T-helper 2 cell treated with Interferon-gamma antibody and Interleukin-4, amounts not matched to agents 100 ng/mL and 5 ng/mL, for 36 hours (primary cell): ENCODE results near the gene PRXL2B. TPM values are rescaled to one million over a fixed set of nuclear protein-coding genes. Genes with fewer than 3 reads are reported as not detected.

Experiments
- intact Hi-C: fragments of 100-400 bp; cut with micrococcal nuclease; formaldehyde crosslinking; loops from one replicate; pipeline ENCODE4 v1.15.1; 2023
- total RNA-seq: library from RNA; stranded (reverse); gene quantifications from 2 replicates; pipeline ENCODE4 v1.2.3, GENCODE V29; 2022

The PRXL2B gene
- total RNA-seq, 1 donor from 2014 or later: 22.5 TPM

- intact Hi-C loops: loop anchor here (5.0 kb wide), 1 partner anchor 453 kb away; no protein-coding TSS in a partner anchor
Observed at GRCh38 chr1:2584686-2585317, 1.8 kb upstream of the PRXL2B start.

DNA sequence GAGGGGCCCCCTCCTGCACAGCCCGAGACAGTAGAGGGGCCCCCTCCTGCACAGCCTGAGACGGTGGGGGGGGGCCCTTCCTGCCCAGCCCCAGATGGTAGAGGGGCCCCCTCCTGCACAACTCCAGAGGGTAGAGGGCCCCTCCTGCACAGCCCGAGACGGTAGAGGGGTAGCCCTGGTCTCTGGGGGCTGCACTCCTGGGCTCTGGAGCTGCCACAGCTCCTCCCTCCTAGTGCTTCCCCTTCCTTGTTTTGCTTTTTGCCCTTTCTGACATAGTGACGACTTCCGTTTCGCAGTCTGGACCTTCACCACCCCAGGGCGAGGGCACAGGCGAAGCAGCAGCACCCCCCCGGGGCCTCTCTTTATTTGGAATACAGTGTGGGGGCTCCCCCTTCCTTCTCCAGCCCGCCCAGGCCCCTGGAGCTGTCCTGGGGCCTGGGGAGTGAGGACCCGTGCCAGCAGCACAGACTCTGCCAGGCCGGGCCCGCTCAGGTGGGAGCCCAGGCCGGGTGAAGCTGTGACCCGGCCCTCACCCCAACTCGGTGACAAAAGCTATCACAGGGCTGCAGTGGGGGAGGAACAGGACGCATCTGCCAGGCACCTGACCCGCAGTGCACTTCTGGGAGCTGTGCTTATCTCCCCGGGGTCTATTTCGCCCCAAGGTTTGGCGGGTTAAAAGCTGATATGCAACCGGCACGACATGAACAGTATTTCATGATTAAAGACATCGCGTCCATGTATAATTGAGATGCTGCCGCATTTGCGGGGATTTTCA is 1.1 kb upstream of the PRXL2B start:
- intact Hi-C loops: loop anchor here (1.0 to 5.0 kb wide), 9 partner anchors 30 to 667 kb away; partner anchors contain the start of genes MORN1, PANK4, PEX10 and RER1

- intact Hi-C loops: loop anchor here (2.0 to 5.0 kb wide), 3 partner anchors 382 to 668 kb away; partner anchors contain the start of gene TMEM52
Observed at GRCh38 chr1:2587071-2587859, 688 bp downstream of the PRXL2B start.

GRCh38 chr1:2587860-2588571 is 1.4 kb downstream of the PRXL2B start:
- intact Hi-C loops: loop anchor here (2.0 to 5.0 kb wide), 3 partner anchors 383 to 669 kb away; partner anchors contain the start of gene TMEM52

DNA sequence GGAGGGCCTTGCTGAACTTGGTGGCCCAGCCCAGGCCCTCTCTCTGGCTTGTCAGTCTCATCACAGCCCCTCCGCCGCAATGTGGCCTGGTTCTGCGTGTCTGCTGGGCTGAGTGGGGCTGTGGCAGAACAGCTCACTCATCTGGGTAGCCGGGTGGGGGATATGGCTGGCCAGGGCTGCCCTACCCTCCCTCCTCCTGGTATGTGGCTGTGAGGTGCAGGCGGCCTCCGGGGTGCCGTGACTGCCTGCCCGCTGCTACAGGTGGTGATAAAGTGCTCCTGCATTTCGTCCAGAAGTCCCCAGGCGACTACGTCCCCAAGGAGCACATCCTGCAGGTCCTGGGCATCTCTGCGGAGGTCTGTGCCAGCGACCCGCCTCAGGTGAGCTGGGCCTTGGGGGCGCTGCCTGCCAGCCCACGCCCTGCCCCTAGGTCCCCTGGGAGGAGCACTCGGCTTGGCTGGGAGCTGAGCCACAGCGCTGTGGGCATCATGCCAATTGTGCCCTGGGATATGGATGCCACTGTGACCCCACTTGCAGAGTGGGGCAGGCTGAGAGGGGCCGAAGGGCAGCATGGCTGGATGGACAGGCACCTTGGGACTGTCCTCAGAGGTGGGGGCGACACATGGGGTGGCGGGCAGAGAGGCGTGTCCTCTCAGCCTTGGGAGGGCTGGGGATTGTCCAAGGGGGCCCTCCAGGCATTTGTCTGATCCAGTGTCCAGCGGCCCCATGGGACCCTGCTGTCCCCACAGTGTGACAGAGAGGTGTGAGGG is 2.3 kb downstream of the PRXL2B start:
- intact Hi-C loops: loop anchor here (5.0 kb wide), 1 partner anchor 457 kb away; no protein-coding TSS in a partner anchor

GRCh38 chr1:2589431-2590232 is 3.1 kb downstream of the PRXL2B start:
- intact Hi-C loops: loop anchor here (5.0 kb wide), 1 partner anchor 457 kb away; no protein-coding TSS in a partner anchor

- intact Hi-C loops: no loop called here
Observed at GRCh38 chr1:2590233-2591141, 3.9 kb downstream of the PRXL2B start.

GRCh38 chr1:2591233-2591580 is 4.6 kb downstream of the PRXL2B start:
- intact Hi-C loops: no loop called here

GRCh38 chr1:2591581-2592261 is 5.1 kb downstream of the PRXL2B start:
- intact Hi-C loops: no loop called here

DNA sequence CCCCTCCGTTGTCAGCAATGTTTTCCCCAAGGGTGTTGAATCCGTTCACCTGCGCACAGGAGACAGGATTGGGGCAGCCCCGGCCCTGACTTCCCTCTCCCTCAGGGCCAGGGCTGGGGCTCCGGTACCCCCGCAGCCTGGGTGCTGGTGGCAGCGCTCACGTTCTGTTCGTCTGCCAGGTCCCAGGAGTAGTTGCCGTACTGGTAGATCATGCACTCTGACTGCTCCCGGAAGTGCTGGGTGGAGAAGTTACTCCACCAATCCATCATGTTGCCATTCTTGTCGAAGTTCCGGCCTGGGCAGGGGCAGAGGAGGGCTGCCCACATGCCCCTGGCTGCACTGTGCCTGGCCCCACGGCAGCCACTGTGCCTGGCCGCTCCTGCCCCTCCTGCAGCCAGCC is 6.1 kb downstream of the PRXL2B start:
- intact Hi-C loops: no loop called here

DNA sequence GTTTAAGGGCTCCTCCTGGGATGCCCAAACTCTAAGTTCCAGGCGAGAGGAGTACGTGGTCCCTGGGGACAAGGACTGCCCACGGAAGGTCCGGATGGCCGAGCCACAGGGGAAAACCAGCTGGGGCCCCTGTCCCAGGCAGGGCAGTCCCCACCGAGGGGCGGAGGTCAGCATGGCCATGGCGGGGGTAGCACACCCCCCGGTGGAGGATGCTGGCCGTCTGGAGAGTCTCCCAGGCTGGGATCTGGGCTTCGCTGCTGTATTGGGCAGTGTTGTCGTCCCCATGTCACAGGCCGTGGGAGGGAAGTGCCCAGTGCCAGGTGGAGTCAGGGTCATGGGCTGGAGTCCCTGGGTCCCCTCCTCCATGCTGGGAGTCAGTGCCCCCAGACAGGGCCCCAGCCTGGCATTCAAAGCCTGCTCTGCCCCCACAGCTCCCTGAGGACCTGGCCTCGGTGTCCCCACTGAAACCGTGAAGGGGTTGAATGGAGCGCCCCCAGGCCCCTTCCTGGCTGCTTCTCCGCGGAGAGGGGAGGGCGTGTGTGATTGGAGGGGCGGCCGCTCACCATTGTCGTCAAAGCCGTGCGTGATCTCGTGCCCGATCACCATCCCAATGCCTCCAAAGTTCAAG is 6.8 kb downstream of the PRXL2B start:
- intact Hi-C loops: no loop called here

DNA sequence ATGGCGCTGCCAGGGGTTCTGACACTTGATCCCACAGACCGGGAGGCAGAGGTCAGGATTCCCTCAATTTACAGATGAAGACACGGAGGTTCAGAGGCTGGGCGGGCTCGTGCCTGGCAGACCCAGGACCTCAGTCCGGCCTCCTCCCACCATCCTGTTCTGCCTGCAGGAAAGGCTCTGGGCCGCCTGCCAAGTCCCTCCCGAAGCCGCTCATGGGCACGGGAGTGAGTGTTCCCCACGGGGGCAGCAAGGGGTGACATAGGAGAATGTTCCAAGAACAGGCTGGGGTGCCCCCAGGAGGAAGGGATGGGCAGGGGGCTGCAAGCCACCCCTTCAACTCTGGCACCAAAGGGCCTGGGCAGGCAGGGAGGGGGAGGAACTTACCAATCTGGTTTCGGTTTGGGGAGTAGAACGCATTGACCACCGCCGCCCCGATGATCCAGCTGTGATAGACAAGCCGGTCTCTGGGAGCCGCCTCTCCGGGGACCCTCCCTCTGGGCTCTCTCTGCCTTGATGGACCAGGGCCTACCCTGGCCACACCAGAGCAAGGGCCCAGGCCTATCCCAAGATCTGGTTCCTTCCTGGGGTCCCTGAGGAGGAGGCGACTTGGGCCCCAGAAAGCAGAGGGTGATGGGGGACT is 7.5 kb downstream of the PRXL2B start:
- intact Hi-C loops: no loop called here

GRCh38 chr1:2594641-2595131 is 8.1 kb downstream of the PRXL2B start:
- intact Hi-C loops: no loop called here

- intact Hi-C loops: no loop called here
Observed at GRCh38 chr1:2595261-2595811, 8.8 kb downstream of the PRXL2B start.

DNA sequence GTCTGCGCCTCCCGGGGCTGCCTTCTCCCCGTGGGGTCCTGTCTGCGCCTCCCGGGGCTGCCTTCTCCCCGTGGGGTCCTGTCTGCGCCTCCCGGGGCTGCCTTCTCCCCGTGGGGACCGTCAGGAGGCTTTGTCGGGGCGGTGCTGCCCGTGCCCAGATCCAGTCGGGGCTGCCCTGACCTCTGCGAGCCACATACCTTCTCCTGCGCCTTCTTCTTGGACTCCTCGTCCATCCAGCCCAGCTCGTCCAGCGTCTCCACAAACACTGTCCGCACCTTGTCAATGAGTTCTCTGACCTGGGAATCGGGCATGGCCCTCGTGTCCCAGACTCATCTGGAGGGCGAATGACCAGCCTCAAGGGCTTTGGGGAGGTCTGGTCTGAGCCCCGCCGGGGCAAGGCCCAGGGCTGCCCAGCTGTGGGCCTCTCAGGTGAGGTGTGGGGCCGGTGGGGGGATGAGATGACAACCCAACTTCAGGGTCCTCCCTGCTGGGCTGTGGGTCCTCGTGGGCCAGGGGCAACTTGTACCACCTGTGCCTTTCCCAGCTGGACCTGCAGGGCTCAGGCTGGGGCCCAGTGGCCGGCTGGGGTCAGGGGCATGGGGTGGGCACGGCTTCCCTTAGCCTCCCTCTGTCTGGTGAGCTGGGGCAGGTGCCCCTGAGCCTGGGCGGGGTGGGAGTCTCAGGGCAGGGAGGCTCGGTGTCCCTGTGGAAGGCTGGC is 9.4 kb downstream of the PRXL2B start:
- intact Hi-C loops: no loop called here
